ENCODE results near the gene CRYGN.

CRYGN gene

DNA sequence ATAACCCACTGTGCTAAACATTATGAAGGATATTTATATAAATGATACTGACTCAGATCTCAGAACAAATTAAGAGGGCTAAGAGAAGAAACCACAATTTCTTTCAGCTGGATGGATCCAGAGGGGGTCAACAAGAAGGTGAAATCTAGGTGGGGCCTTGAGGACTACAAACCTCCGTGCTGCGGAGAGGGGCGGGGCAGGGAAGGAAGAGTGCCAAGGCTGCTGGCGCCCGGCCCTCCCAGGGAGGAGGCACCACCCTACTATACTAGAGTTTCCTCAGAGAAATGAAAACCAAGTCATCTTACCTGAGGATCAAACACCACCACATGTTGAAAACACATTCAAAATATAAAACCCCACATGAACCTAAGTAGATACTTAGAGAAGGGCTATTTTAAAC is 29.3 kb upstream of the CRYGN start:
- TF ChIP-seq, protein P1, sequence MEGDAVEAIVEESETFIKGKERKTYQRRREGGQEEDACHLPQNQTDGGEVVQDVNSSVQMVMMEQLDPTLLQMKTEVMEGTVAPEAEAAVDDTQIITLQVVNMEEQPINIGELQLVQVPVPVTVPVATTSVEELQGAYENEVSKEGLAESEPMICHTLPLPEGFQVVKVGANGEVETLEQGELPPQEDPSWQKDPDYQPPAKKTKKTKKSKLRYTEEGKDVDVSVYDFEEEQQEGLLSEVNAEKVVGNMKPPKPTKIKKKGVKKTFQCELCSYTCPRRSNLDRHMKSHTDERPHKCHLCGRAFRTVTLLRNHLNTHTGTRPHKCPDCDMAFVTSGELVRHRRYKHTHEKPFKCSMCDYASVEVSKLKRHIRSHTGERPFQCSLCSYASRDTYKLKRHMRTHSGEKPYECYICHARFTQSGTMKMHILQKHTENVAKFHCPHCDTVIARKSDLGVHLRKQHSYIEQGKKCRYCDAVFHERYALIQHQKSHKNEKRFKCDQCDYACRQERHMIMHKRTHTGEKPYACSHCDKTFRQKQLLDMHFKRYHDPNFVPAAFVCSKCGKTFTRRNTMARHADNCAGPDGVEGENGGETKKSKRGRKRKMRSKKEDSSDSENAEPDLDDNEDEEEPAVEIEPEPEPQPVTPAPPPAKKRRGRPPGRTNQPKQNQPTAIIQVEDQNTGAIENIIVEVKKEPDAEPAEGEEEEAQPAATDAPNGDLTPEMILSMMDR (IDR thresholded peaks at IDR 0.05; ENCODE audit: insufficient read depth, low read depth, low read length, missing control alignments), result no peak
- H3K4me3 ChIP-seq (ENCODE audit: low read length), result no peak overlapping the region
- DNase-seq (ENCODE audit: low read depth), result no peak

DNA sequence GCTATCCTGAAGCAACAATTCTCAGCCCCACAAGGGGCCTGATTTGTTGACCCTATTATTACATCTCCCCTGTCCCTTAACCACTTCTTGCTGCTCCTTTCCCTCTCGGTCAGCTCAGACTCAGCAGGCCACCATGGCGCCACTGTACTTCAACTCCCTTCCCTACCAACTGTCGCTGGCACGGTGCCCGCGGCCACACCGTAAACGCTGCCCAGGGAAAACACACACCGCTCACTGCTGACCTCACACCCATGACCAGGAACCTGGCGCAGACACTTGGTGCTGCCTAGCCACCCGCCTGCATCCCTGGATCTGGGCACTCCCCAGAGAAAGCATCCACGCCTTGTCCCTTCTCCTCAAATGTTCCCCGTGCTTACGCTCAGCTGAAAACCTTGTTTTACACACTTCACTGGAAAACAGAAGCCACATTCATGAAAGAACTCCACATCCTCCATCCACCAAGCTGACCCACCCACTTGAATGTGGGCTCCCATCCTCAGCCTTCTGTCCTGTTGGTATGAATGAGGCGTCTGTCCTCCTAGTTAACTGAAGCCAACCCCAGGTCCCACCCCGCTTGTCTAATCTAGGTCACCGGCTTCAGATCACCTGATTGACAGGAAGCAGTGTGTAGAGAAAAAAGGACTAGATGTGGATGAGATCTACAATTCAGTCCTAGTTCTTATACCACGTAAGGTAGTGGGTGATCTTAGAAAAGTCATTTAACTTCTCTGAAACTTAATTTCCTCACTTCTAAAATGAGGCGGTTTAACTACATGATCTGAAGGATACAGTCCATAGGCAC is 28.5 kb upstream of the CRYGN start:
- no peak for DNase-seq (ENCODE audit: low read depth)
- TF ChIP-seq, protein P1 (IDR thresholded peaks at IDR 0.05; ENCODE audit: insufficient read depth, low read depth, low read length, missing control alignments), result no peak
- no peak overlapping the region for H3K4me3 ChIP-seq (ENCODE audit: low read length)

DNA sequence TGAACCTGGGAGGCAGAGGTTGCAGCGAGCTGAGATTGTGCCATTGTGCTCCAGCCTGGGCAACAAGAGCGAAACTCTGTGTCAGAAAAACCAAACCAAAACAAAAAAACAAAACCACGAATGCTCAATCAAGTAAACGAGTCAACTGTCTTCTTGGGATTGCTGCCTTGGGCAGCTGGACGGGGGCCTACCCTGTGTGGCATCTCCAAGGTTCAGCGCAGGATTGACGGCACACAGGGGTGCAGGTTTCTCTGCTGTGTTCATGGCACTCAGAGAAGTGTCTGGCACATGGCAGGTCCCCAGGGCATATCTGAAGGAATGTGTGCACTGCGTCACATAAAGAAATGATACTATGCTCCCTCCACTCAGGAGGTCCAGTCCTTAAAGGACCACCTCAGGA is 25.2 kb upstream of the CRYGN start:
- no peak for DNase-seq (ENCODE audit: low read depth)
- H3K4me3 ChIP-seq (ENCODE audit: low read length), result no peak overlapping the region
- TF ChIP-seq, protein P1 (IDR thresholded peaks at IDR 0.05; ENCODE audit: insufficient read depth, low read depth, low read length, missing control alignments), result no peak

DNA sequence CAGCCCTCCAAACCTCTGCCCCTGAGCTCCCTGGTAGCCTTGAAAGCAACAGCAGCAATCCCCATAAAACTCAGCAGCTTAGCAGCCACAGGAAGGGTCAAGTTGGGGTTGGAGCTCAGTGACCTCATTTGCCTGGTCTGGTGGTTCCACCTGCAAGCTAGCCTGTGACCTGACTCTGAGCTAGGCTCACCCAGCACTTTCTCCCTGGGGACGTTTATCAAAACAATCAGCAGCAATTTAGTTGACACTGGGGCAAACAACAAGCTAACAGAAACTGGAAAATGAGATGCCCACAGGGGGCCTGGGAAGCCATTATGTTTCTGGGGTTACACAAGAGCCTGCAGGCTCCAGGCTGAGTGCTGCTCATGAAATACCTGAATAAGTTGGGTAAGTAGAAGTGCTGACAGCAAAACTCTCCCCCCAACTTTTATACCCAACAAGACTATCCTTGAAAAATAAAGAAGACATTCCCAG is 22.4 kb upstream of the CRYGN start:
- TF ChIP-seq, protein P1 (IDR thresholded peaks at IDR 0.05; ENCODE audit: insufficient read depth, low read depth, low read length, missing control alignments), result no peak
- no peak for DNase-seq (ENCODE audit: low read depth)
- H3K4me3 ChIP-seq (ENCODE audit: low read length), result no peak overlapping the region

DNA sequence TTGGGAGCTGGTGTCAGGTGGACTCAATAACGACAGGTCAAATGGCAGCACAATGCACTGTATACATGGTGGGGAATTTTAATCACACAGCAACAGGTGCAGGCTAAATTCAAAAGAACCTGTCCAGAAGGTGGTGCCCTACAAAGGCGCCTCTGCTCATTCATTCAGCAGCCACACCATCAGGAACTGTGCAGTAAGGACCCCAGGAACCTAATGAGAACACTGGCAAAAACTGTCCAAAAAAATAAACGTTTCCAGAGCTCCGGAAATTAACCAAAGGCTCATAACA is 21.9 kb upstream of the CRYGN start:
- H3K4me3 ChIP-seq (ENCODE audit: low read length), result no peak overlapping the region
- no peak for DNase-seq (ENCODE audit: low read depth)
- TF ChIP-seq, protein P1 (IDR thresholded peaks at IDR 0.05; ENCODE audit: insufficient read depth, low read depth, low read length, missing control alignments), result no peak

DNA sequence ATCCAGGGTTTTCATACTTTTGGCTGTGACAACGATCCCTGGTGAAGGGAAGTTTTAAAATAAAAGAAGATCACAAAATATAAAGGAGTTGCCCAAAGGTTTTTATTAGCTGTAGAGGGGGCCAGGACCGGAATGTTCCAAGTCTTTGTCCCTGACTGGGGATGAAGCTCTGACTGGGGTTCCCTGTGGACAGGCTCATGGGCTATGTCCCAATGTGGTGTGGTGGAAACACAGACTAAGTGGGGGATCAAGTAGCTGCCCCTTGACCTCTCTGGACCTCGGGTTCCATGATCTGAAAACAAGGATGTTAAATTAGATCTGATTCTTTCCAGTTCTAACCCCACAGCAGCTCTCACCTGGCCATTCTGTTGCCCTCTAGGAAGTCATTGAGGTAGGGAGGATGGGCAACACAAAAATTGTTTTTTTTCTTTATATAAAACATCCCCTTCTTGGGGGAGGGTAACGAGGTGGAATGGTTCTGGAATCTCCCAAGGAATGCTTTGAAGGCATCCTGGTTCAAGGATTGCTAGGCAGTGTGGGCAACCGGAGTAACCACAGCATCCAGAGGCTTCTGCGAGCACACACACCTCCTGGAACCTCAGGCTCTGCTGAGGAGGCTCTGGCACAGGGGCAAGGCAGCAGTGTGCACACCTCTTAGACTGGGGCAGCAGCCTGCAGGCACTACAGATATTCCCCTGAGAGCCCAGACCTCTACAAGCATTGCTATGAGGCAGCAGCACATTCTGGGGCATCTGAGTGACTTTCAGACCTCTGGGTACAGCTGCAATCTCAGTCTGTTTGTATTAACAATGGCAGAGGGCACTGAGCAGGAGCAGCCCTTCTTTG is 21.4 kb upstream of the CRYGN start:
- H3K4me3 ChIP-seq (ENCODE audit: low read length), result no peak overlapping the region
- DNase-seq (ENCODE audit: low read depth), result no peak
- TF ChIP-seq, protein P1 (IDR thresholded peaks at IDR 0.05; ENCODE audit: insufficient read depth, low read depth, low read length, missing control alignments), result no peak
